Measurements from ENCODE around the gene C2orf49.
"Not testable (repeated sequence)": the region's sequence is repeated elsewhere in the genome, so short reads cannot be mapped to it uniquely, and the experiment has no call there.

C2orf49 gene

DNA sequence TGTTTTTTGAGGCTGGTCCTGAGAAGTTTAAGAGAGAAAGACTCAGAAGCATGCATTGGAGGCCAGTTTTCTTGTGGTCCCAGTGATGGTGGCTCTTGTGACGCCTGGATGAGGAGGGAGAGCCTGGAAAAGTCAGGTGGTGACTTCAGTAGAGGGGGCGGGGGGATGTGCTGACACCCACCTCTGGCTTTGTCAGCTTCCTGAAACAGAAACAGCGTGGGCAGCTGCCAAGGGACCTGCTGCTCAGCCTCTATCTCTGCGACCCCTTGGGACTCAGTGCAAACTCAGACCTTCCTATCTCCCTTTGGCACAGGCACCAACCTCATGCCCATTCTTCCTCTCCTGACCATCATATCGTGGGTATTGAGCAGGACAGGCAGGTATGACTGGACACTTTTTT is 14.2 kb upstream of the C2orf49 start:
- no peak for DNase-seq

DNA sequence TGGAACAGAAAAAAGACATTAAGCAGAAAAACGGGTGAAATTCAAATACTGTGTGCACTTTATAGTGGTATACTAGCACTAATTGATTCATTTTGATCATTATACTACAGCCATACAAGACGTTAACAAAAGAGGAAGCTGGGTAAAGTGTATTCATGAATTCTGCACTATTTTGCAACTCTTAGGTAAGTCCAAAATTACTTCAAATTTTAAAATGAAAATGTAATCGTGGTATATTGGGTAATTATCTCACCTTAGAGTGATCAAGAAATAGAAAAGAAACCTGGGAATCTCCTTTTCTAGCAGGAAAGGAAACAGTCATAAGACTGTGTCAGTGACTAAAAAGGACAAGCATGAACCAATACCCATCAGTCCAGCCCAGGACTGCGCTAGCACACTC is 13.2 kb upstream of the C2orf49 start:
- no peak for DNase-seq

- DNase-seq: no peak
Measured at GRCh38 chr2:105324732-105325131, 12.6 kb upstream of the C2orf49 start.

DNA sequence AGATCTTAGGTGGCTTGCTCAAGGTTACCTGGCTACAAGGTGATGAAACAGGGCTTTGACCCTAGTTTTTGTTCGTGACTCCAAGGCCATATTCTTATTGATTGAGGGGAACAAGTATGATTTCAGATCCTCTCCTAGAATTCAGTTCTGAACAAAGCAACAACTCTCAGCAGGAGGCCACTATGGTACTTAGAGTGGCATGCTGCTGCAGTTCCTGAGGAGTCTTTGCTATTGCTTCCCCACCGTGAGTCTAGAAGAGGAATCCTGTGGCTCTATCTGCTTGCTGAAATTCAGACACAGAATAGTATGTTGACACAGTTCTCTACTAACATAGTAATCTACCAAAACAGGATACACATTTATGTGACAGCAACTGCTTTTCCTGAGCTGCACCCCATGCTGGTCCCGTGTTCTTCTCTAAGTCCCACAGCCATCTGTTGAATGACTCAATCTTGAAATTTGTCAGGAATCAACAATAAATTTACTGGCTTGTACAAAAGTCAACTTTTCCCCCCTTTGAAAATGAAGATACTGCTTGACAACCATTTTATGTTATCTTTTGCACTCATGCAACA is 11.9 kb upstream of the C2orf49 start:
- no peak for DNase-seq

DNA sequence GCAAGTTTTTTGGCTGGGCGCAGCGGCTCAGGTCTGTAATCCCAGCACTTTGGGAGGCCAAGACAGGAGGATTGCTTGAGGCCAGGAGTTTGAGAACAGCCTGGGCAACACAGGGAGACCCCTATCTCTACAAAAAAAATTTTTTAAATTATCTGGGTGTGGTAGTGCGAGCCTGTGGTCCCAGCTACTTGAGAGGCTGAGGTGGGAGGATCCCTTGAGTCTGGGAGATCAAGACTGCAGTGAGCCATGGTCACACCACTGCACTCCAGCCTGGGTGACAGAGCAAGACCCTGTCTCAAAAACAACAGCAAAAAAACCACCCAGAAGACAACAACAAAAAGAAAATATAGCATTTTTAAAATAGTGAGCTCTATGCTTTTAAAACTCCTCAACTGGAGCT is 10.1 kb upstream of the C2orf49 start:
- DNase-seq: not testable (repeated sequence)

GRCh38 chr2:105327690-105328089 is 9.7 kb upstream of the C2orf49 start:
- no peak for DNase-seq

DNA sequence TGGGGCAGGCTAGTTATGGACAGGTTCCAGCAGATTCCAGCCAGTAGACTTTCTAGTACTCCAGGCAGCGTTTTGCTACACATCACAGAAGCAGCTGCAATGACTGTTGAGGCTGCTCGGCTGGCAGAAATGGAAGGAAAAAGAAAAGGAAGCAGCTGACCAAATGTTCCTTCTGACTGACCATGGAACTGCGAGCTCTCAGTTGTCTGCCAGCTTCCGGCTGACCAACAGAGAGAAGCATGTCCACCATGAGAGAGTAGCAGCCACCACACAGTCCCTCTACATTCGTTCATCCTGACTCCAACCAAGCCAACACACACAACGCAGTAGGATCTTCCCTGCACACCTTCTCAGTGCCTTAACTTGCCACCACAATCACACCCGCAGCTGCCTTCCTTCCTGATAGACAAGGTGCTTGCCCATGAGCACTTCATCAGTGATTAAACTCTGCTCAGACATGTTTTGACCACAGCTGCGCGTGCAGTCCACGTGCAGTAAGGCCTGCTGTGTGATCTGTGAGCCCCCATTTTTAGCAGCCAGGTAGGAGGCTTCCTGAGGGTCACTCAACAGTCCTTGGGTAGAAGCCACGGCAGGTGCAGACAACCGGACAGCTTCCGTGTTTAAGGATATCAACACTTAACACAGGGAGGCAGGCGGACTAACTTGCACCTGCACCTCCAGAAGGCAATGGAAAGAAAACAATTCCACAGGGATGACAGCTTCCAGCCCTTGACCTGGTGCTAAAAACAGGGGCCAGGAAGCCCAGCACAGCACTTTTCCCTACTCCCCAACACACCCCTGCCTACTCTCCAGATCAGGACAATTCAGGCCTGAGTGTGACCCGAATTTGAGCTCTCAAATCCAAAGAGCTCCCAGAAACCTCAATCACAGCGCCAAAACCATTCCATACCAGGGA is 8.8 kb upstream of the C2orf49 start:
- peak; percentile 35 for DNase-seq

GRCh38 chr2:105329197-105329554 is 8.2 kb upstream of the C2orf49 start:
- peak; percentile 47 for DNase-seq

GRCh38 chr2:105329561-105330495 is 7.5 kb upstream of the C2orf49 start, which contains the start of gene TGFBRAP1:
TSS of gene TGFBRAP1 (minus strand) at chr2:105329735. CDS start at chr2:105308301, 21,434 bp downstream.
- DNase-seq: peak; percentile 66

DNA sequence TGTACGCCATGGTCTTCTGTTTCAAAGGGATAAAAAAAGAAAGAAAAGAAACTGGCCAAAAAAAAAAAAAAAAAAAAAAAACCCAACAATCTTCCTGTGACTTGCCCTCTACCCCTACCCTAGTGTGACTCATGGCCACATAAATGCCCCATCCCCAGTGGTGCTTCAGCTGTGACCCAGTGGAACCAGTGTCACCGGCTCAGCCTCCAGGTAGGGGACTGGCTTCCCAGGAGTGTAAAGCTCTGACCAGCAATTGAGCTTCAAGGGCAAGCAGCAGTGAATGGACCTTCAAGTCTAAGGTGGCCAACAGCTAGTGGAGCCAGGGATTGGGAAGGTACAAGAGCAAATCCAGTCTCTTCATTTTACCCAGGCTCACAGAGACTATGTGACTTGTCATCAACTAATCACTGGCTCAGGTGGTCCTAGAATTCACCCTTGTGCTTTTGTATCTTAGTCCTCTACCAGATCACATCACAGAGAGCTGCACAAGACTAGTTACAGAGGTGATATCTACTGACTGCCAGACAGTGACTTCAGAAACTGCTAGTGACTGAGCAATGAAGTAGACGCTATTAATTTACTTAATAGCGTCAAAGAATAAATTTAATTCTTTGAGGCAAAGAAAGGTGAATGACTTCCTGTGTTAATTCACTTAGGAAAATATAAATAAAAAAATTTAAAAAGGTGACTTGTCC is 6.5 kb upstream of the C2orf49 start:
- DNase-seq: peak; percentile 42

DNA sequence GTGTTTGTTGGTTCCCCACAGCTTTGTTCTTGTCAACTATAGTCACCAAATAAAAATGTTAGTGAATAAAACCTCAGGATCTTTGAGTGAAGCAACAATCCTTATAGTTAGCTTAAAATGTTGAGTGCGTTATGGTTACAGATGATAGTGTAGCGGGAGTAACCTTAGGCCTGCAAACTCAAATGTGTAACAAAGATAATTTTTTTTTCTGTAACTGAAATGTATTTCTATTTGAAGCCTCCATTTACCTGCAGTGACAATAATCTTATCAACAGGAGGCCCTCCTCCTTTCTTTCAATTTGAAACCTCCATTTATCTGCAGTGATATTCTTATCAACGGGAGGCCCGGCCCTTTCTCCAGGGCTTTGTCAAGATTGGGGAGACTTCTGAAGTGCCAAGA is 3.1 kb upstream of the C2orf49 start:
- no peak for DNase-seq

DNA sequence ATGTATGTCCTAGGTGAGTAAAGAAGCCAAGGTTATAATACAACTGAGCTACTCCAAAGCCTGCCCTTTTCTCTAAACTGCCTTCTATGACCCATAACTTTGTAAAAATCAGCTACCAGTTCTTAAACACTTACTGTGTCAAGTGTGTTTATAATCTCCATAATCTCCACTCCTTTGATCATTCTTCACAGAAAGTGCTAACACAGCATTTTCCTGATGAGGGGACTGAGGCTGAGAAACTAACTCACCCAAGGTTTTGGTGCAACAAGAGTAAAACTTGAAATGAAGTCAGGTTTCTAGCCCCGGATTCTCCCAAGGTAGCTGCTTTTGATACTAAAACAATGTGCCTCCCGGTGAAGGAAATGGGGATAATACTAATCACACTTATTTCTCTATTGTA is 1.9 kb upstream of the C2orf49 start:
- DNase-seq: no peak

- DNase-seq: no peak
Measured at GRCh38 chr2:105336786-105337121, 586 bp upstream of the C2orf49 start.

GRCh38 chr2:105338020-105338385 is 663 bp downstream of the C2orf49 start:
- no peak for DNase-seq

DNA sequence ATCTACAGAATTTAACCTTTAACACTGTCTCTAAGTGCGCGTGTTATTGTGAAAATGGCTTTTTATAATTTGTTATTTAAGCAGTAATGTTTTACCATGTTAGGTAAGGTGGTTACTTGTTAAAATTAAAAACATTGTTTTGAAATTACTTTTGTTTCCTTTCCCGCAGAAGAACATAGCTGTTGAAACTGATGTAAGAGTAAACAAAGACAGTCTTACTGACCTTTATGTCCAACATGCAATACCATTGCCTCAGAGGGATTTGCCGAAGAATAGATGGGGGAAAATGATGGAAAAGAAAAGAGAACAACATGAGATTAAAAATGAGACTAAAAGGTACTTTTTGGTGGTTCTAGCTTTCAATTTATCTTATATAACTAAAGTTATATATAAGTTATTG is 2.1 kb downstream of the C2orf49 start:
- DNase-seq: no peak

GRCh38 chr2:105344704-105345345 is 7.5 kb downstream of the C2orf49 start:
- no peak for DNase-seq

- DNase-seq: no peak
Measured at GRCh38 chr2:105357122-105357521, 19.8 kb downstream of the C2orf49 start.

DNA sequence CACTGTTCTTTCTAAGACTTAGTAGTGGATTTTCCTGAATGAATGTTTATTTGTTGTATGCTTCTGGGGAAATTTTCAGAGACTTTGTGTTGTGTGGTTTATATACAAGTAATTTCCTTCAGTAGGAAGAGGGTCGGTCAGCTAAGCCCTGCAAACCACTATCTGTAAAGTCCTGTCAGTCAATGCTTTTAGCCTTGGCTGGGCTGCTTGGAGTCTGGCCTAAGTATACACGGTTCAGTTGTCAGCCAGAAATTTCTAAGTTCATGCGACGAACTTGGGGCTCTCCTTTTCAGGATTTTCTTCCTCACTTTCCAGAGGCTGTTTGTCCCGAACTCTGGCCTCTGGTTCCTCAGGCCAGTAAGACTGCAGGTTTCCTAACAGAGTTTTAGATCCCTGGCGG is 21.3 kb downstream of the C2orf49 start:
- DNase-seq: no peak

- peak; percentile 52 for DNase-seq
Measured at GRCh38 chr2:105361102-105361889, 24.0 kb downstream of the C2orf49 start.

DNA sequence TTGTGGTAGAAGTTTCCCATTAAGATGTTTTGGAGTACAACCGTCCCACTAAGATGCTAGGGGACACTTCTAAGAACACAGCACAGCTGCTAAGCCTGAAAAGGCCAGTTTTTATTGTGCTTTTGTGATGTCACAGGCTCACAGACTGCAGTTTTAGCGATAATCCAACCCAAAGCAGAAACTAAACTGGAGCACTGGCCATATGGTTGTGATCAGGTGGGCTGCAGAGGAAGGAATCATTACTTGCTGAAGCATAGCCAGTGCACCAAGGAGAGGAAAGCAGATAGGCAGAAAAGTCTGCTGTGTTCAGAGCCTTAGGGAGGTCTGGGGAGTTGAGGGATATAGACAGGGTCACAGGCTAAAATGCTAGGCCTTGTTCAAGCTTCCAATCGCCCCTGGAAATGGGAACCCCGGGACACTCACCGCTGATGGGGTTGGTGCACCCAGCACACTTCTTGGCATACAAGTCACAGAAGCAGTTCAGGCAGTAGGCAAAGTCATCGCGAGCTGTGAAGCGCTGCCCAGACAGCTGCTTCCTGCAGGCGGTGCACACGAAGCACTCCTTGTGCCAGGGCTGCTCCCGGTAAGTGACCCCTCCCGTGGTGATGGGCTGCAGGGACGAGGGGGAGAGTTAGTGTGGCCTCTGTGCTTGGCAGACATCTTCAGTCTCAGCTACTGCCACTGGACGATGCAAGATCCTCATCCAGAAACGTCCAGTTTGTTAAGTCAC is 25.7 kb downstream of the C2orf49 start:
- no peak for DNase-seq
